DOHH2 (cell line): ENCODE results near the gene CYP46A1.

Experiments
- H3F3A ChIP-seq: fragments of 200-600 bp; sonication (generic), shearing (Covaris generic); 2 replicates; pipeline ENCODE4 v1.6.0; 2016; ENCODE audit warnings: antibody characterized with exemption, mild to moderate bottlenecking; ENCODE audit not compliant: control insufficient read depth, insufficient read depth
- H3K27ac ChIP-seq: fragments of 200-600 bp; sonication (generic); 2 replicates; pipeline ENCODE4 v1.5.1; 2014; ENCODE audit warnings: low read depth, mild to moderate bottlenecking, low read length, moderate library complexity
- H3K27me3 ChIP-seq: fragments of 200-600 bp; sonication (generic); 2 replicates; pipeline ENCODE4 v1.6.1; 2014; ENCODE audit warnings: mild to moderate bottlenecking, low read length, mixed read lengths; ENCODE audit not compliant: control insufficient read depth
- H3K36me3 ChIP-seq: fragments of 200-600 bp; sonication (generic); 2 replicates; pipeline ENCODE4 v1.6.1; 2014; ENCODE audit warnings: mild to moderate bottlenecking, low read length, moderate library complexity, mixed read lengths; ENCODE audit not compliant: control insufficient read depth
- H3K4me1 ChIP-seq: fragments of 200-600 bp; sonication (generic); 2 replicates; pipeline ENCODE4 v1.6.1; 2014; ENCODE audit warnings: mild to moderate bottlenecking, low read length, mixed read lengths; ENCODE audit not compliant: control insufficient read depth
- H3K4me2 ChIP-seq: fragments of 200-600 bp; sonication (generic); 2 replicates; pipeline ENCODE4 v1.6.0; 2014; ENCODE audit warnings: mild to moderate bottlenecking, low read length, moderate library complexity
- H3K4me3 ChIP-seq: fragments of 200-600 bp; sonication (generic); 2 replicates; pipeline ENCODE4 v1.5.1; 2014; ENCODE audit warnings: mild to moderate bottlenecking, low read length, mixed read lengths
- H3K79me2 ChIP-seq: fragments of 200-600 bp; sonication (generic); 2 replicates; pipeline ENCODE4 v1.6.1; 2014; ENCODE audit warnings: mild to moderate bottlenecking, low read length, mixed read lengths; ENCODE audit not compliant: control insufficient read depth
- H3K9me2 ChIP-seq: fragments of 200-600 bp; sonication (generic); replicated peaks from 2 replicates; pipeline ENCODE4 v1.6.1; 2014; ENCODE audit warnings: mild to moderate bottlenecking, low read length, mixed read lengths; ENCODE audit not compliant: control insufficient read depth
- H3K9me3 ChIP-seq: fragments of 200-600 bp; sonication (generic); 2 replicates; pipeline ENCODE4 v1.6.1; 2014; ENCODE audit warnings: antibody characterized with exemption, low read length, mixed read lengths; ENCODE audit not compliant: control insufficient read depth, insufficient read depth
- H4K20me1 ChIP-seq: fragments of 200-600 bp; sonication (generic); 2 replicates; pipeline ENCODE4 v1.6.0; 2014; ENCODE audit warnings: low read depth, mild to moderate bottlenecking, antibody characterized with exemption, low read length, moderate library complexity; ENCODE audit not compliant: control insufficient read depth, insufficient read depth
- EZH2phosphoT487 ChIP-seq: fragments of 200-600 bp; sonication (generic); IDR thresholded peaks from 2 replicates; pipeline ENCODE4 v1.6.1; 2017; ENCODE audit warnings: borderline replicate concordance, mild to moderate bottlenecking, antibody characterized with exemption, low read length, moderate library complexity, mixed read lengths
- TF ChIP-seq, protein P1 (sequence below): fragments of 200-600 bp; sonication (generic); IDR thresholded peaks from one replicate; pipeline ENCODE4 v1.5.1; 2014; ENCODE audit warnings: antibody characterized with exemption, mild to moderate bottlenecking, low read depth, low read length; ENCODE audit not compliant: poor library complexity, severe bottlenecking

Gene CYP46A1

DNA sequence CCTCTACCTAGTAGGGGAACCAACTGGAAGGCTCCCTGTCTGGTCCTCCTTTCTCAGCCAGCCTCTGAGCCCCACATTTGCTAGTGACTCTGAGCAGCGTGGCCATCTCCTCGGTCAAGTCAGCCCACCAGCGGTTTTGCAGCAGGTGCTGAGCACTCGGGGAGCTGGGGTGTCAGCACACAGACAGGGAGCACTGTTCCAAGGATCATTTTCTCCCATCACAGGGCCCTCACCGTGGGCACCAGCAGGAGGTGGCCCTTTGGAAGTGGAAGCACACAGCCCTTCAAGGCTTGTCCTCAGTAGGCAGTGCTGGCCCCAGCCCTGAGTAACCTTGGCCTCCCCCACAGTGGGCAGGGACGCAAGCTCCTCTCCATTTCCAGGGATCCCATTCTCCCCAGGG, 85.0 kb downstream of the CYP46A1 start:
- Histone ChIP-seq H3K27ac (no peak overlapping the region), H3K36me3 (no peaks in the 10 kb centered on the region), H3F3A (no peaks in the 10 kb centered on the region), H4K20me1 (no peaks in the 10 kb centered on the region), H3K9me3 (no peaks in the 10 kb centered on the region), H3K4me3 (no peak overlapping the region), H3K27me3 (no peaks in the 10 kb centered on the region), H3K4me1 (no peaks in the 10 kb centered on the region), H3K9me2 (no peaks in the 10 kb centered on the region), H3K79me2 (no peaks in the 10 kb centered on the region), H3K4me2 (no peak overlapping the region)
- no peak for TF ChIP-seq EZH2phosphoT487
- TF ChIP-seq, protein P1, sequence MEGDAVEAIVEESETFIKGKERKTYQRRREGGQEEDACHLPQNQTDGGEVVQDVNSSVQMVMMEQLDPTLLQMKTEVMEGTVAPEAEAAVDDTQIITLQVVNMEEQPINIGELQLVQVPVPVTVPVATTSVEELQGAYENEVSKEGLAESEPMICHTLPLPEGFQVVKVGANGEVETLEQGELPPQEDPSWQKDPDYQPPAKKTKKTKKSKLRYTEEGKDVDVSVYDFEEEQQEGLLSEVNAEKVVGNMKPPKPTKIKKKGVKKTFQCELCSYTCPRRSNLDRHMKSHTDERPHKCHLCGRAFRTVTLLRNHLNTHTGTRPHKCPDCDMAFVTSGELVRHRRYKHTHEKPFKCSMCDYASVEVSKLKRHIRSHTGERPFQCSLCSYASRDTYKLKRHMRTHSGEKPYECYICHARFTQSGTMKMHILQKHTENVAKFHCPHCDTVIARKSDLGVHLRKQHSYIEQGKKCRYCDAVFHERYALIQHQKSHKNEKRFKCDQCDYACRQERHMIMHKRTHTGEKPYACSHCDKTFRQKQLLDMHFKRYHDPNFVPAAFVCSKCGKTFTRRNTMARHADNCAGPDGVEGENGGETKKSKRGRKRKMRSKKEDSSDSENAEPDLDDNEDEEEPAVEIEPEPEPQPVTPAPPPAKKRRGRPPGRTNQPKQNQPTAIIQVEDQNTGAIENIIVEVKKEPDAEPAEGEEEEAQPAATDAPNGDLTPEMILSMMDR, result no peak

DNA sequence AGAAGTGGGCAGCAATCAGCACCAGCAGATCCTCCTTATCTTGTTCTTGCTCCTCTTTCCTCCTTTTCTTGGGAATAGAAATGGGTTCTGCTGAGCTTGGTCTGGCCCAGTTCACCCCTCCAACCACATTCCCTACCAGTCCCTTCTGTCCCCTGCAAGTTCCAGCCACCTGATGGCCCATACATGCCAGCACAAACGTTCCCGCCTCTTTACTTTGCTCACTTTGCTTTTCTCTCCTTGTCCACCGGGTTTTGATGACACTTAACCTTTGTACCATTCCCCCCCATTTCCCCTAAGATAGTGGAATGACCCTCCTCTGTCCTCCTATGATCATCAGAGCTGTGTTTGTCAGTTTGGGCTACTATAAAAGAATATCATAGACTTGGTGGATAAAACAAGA, 85.7 kb downstream of the CYP46A1 start:
- Histone ChIP-seq H3K27me3 (no peaks in the 10 kb centered on the region), H3K27ac (no peak overlapping the region), H3K4me2 (no peak overlapping the region), H4K20me1 (no peaks in the 10 kb centered on the region), H3K4me3 (no peak overlapping the region), H3F3A (no peaks in the 10 kb centered on the region), H3K4me1 (no peaks in the 10 kb centered on the region), H3K79me2 (no peaks in the 10 kb centered on the region), H3K9me3 (no peaks in the 10 kb centered on the region), H3K36me3 (no peaks in the 10 kb centered on the region), H3K9me2 (no peaks in the 10 kb centered on the region)
- TF ChIP-seq EZH2phosphoT487, result no peak
- TF ChIP-seq, protein P1, result no peak

DNA sequence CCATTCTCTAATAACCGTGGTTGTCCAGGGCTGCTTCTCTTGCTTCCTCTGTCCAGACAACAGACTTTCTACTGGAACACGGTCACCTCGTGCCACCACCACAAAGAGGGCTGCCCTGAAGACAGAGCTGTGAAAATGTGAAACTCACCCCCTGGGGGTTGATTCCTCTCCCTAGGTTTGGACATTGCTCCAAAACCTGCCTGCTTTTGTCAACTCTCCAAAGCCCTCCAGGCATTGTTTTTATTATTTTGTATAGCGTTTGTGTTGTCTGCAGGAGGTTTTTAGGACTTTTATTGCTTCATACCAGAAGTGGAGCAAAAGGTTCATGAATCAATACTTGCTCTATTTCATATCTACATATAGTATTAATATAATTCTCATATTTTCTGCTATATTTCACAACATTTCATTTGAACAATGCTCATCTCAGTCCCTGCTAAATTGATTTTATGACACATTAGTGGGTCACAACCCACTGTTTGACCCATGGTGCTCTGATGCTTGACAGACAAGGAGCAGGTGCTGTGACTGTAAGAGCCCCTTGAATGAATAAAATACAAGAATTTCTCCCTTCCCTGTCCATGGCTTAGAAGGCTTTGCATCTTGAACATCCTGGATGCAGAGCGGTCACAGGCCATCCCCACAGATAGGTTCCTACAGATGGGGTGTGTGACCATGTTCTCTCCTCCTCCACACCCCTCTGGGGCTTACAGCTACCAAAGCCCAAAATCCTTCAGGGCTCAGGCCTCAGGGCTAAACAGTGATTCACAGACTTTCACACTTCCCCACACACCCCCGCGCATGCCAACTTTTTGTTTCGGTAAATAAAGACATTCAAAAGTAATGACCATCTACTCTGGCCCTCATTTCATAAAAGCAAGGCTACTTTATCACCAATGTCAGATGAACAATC, 88.5 kb downstream of the CYP46A1 start:
- Histone ChIP-seq H3K27ac (no peak overlapping the region), H3K4me1 (0 out of 2 replicates have a peak, but pooled peaks cover 3% of the 10 kb centered on the region), H4K20me1 (no peaks in the 10 kb centered on the region), H3F3A (no peaks in the 10 kb centered on the region), H3K27me3 (peaks cover 2% of the 10 kb centered on the region; the same call in 1 of the 2 replicates), H3K36me3 (no peaks in the 10 kb centered on the region), H3K4me3 (no peak overlapping the region), H3K79me2 (no peaks in the 10 kb centered on the region), H3K4me2 (no peak overlapping the region), H3K9me2 (no peaks in the 10 kb centered on the region), H3K9me3 (no peaks in the 10 kb centered on the region)
- TF ChIP-seq EZH2phosphoT487, result no peak
- TF ChIP-seq, protein P1, result no peak
